ENCODE results near the gene POLD2. TPM values are rescaled to one million over a fixed set of nuclear protein-coding genes. Genes with fewer than 3 reads are reported as not detected.

POLD2 gene
- polyA plus RNA-seq, 1 donor from 2014 or later, result 79.5 TPM

- no peaks in the 10 kb centered on the region for H3K79me2 ChIP-seq (replicated peaks; ENCODE audit: insufficient read depth, low read length)
- no peaks in the 10 kb centered on the region for H3K9me2 ChIP-seq (ENCODE audit: insufficient read depth, low read length)
- no peaks in the 10 kb centered on the region for H3F3A ChIP-seq (ENCODE audit: insufficient read depth, low read length, poor library complexity, severe bottlenecking)
- H3K27me3 ChIP-seq (ENCODE audit: insufficient read depth, low read depth, low read length), result no peaks in the 10 kb centered on the region
- H3K9ac ChIP-seq (ENCODE audit: low read length), result no peak overlapping the region
- no peak overlapping the region for H3K4me3 ChIP-seq (ENCODE audit: low read length)
- TF ChIP-seq SMC3 (conservative IDR thresholded peaks at IDR 0.05; ENCODE audit: poor library complexity) (no peak), REST (IDR thresholded peaks at IDR 0.05; ENCODE audit: borderline replicate concordance) (no peak), EZH2 (IDR thresholded peaks at IDR 0.05; ENCODE audit: borderline replicate concordance, insufficient read depth, low read length, poor library complexity, severe bottlenecking) (no peak), TAF1 (IDR thresholded peaks at IDR 0.05; ENCODE audit: low read depth) (no peak), EP300 (conservative IDR thresholded peaks at IDR 0.05; ENCODE audit: poor library complexity, severe bottlenecking) (no peak)
- H3K36me3 ChIP-seq (ENCODE audit: insufficient read depth, low read length), result no peaks in the 10 kb centered on the region
- no peak overlapping the region for H3K4me2 ChIP-seq (ENCODE audit: low read length)
- no peak overlapping the region for H2AFZ ChIP-seq (ENCODE audit: low read depth, low read length)
- no peaks in the 10 kb centered on the region for H3K9me3 ChIP-seq (ENCODE audit: low read length)
- no peaks in the 10 kb centered on the region for H4K20me1 ChIP-seq (ENCODE audit: insufficient read depth)
- H3K27ac ChIP-seq (ENCODE audit: low read length), result no peak overlapping the region
Measured at GRCh38 chr7:44156453-44157010, 33.2 kb upstream of the POLD2 start.

- Histone ChIP-seq H3K27ac (ENCODE audit: low read length) (no peak overlapping the region), H3K9me3 (ENCODE audit: low read length) (no peaks in the 10 kb centered on the region)
Measured at GRCh38 chr7:44155191-44156185, 32.1 kb upstream of the POLD2 start.

More at GRCh38 chr7:44155191-44156185, 32.1 kb upstream of the POLD2 start:
- H3K9ac ChIP-seq (ENCODE audit: low read length), result no peak overlapping the region
- H3K4me3 ChIP-seq (ENCODE audit: low read length), result no peak overlapping the region
- no peak overlapping the region for H3K4me2 ChIP-seq (ENCODE audit: low read length)
- no peaks in the 10 kb centered on the region for H4K20me1 ChIP-seq (ENCODE audit: insufficient read depth)
- H3K79me2 ChIP-seq (replicated peaks; ENCODE audit: insufficient read depth, low read length), result no peaks in the 10 kb centered on the region
- no peak overlapping the region for H2AFZ ChIP-seq (ENCODE audit: low read depth, low read length)
- TF ChIP-seq MXI1 (conservative IDR thresholded peaks at IDR 0.05; ENCODE audit: poor library complexity, severe bottlenecking), result no peak
- TF ChIP-seq TAF1 (IDR thresholded peaks at IDR 0.05; ENCODE audit: low read depth), result no peak
- TF ChIP-seq SMC3 (conservative IDR thresholded peaks at IDR 0.05; ENCODE audit: poor library complexity), result no peak
- TF ChIP-seq POLR2AphosphoS5 (IDR thresholded peaks at IDR 0.05), result no peak
- TF ChIP-seq, protein P1, sequence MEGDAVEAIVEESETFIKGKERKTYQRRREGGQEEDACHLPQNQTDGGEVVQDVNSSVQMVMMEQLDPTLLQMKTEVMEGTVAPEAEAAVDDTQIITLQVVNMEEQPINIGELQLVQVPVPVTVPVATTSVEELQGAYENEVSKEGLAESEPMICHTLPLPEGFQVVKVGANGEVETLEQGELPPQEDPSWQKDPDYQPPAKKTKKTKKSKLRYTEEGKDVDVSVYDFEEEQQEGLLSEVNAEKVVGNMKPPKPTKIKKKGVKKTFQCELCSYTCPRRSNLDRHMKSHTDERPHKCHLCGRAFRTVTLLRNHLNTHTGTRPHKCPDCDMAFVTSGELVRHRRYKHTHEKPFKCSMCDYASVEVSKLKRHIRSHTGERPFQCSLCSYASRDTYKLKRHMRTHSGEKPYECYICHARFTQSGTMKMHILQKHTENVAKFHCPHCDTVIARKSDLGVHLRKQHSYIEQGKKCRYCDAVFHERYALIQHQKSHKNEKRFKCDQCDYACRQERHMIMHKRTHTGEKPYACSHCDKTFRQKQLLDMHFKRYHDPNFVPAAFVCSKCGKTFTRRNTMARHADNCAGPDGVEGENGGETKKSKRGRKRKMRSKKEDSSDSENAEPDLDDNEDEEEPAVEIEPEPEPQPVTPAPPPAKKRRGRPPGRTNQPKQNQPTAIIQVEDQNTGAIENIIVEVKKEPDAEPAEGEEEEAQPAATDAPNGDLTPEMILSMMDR (IDR thresholded peaks at IDR 0.05; ENCODE audit: poor library complexity, severe bottlenecking), result no peak
- no peak for TF ChIP-seq REST (IDR thresholded peaks at IDR 0.05; ENCODE audit: borderline replicate concordance)
- no peak for TF ChIP-seq EZH2 (IDR thresholded peaks at IDR 0.05; ENCODE audit: borderline replicate concordance, insufficient read depth, low read length, poor library complexity, severe bottlenecking)
- no peak for TF ChIP-seq EP300 (conservative IDR thresholded peaks at IDR 0.05; ENCODE audit: poor library complexity, severe bottlenecking)
- no peak for TF ChIP-seq RAD21 (conservative IDR thresholded peaks at IDR 0.05)
- H3K36me3 ChIP-seq (ENCODE audit: insufficient read depth, low read length), result no peaks in the 10 kb centered on the region
- H3K27me3 ChIP-seq (ENCODE audit: insufficient read depth, low read depth, low read length), result no peaks in the 10 kb centered on the region
- H3F3A ChIP-seq (ENCODE audit: insufficient read depth, low read length, poor library complexity, severe bottlenecking), result no peaks in the 10 kb centered on the region
- no peaks in the 10 kb centered on the region for H3K9me2 ChIP-seq (ENCODE audit: insufficient read depth, low read length)
